Chondrocyte (in vitro differentiated cells): Measurements from ENCODE around the gene L3MBTL4. TPM values are rescaled to one million over a fixed set of nuclear protein-coding genes. Genes with fewer than 3 reads are reported as not detected.

ENCODE experiments used
- DNase-seq: peaks from one replicate; pipeline ENCODE4 v3.0.0; 2021; ENCODE audit warnings: mixed read lengths, low spot score
- H3K27ac Mint-ChIP-seq: one replicate; pipeline ENCODE4 v1.8.0; 2021; ENCODE audit warnings: mild to moderate bottlenecking, moderate library complexity, mixed read lengths; ENCODE audit not compliant: unreplicated experiment
- H3K27me3 Mint-ChIP-seq: 2 replicates; pipeline ENCODE4 v1.8.0; 2021; ENCODE audit warnings: low read depth, mixed read lengths
- H3K36me3 Mint-ChIP-seq: 2 replicates; pipeline ENCODE4 v1.8.0; 2021; ENCODE audit warnings: low read depth, mixed read lengths
- H3K4me1 Mint-ChIP-seq: 2 replicates; pipeline ENCODE4 v1.8.0; 2021; ENCODE audit warnings: low read depth, mild to moderate bottlenecking, mixed read lengths
- H3K4me3 Mint-ChIP-seq: one replicate; pipeline ENCODE4 v1.8.0; 2021; ENCODE audit warnings: mild to moderate bottlenecking, moderate library complexity, mixed read lengths; ENCODE audit not compliant: unreplicated experiment
- H3K9me3 Mint-ChIP-seq: 2 replicates; pipeline ENCODE4 v1.8.0; 2021; ENCODE audit warnings: low read depth, mixed read lengths
- total RNA-seq: library from RNA; stranded (reverse); gene quantifications from 3 replicates; pipeline ENCODE4 v1.2.1, GENCODE V29; 2021
- TF ChIP-seq, protein P1 (sequence below): fragments of 200-600 bp; sonication (generic); IDR thresholded peaks from 2 replicates; pipeline ENCODE4 v1.5.0; 2021; ENCODE audit warnings: antibody characterized with exemption, mild to moderate bottlenecking, moderate library complexity

L3MBTL4 gene
- total RNA-seq, 1 donor from 2014 or later = 1.0 TPM

DNA sequence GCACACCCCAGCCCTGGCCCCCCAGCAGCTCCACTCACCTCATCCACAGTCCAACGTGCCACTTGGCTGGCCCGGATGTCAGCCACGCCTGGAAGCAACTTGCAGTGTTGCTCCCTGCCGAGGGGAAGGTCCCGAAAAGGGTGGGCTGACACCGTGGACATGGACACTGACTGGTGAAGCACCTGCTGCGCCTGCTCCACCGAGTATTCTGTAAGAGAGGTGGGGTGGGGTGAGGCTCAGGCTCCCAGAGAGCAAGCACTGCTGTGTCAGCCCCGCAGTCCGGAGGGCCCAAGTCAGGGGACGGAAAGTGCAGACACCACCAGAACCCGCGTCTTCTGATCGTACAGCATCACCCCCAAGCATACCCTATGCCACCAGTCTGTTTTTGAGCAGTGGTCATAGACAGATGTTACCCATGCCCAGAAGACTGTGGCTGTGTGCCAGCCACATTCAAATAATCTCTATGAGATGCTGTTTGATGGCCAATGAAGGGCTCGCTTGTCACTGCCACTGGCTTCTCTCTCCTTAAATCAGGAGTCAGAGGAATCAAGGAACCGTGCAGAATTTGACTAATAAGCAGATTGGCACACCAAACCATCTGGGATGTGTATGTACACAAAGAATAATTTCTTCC, 445.2 kb downstream of the L3MBTL4 start:
- H3K36me3 Mint-ChIP-seq = no peaks in the 10 kb centered on the region
- peaks cover 4% of the 10 kb centered on the region for H3K4me1 Mint-ChIP-seq
- TF ChIP-seq, protein P1, sequence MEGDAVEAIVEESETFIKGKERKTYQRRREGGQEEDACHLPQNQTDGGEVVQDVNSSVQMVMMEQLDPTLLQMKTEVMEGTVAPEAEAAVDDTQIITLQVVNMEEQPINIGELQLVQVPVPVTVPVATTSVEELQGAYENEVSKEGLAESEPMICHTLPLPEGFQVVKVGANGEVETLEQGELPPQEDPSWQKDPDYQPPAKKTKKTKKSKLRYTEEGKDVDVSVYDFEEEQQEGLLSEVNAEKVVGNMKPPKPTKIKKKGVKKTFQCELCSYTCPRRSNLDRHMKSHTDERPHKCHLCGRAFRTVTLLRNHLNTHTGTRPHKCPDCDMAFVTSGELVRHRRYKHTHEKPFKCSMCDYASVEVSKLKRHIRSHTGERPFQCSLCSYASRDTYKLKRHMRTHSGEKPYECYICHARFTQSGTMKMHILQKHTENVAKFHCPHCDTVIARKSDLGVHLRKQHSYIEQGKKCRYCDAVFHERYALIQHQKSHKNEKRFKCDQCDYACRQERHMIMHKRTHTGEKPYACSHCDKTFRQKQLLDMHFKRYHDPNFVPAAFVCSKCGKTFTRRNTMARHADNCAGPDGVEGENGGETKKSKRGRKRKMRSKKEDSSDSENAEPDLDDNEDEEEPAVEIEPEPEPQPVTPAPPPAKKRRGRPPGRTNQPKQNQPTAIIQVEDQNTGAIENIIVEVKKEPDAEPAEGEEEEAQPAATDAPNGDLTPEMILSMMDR = no peak
- peaks cover 2% of the 10 kb centered on the region for H3K27me3 Mint-ChIP-seq
- no peak overlapping the region for H3K4me3 Mint-ChIP-seq
- DNase-seq = no peak
- H3K9me3 Mint-ChIP-seq = no peaks in the 10 kb centered on the region
- H3K27ac Mint-ChIP-seq = no peak overlapping the region

DNA sequence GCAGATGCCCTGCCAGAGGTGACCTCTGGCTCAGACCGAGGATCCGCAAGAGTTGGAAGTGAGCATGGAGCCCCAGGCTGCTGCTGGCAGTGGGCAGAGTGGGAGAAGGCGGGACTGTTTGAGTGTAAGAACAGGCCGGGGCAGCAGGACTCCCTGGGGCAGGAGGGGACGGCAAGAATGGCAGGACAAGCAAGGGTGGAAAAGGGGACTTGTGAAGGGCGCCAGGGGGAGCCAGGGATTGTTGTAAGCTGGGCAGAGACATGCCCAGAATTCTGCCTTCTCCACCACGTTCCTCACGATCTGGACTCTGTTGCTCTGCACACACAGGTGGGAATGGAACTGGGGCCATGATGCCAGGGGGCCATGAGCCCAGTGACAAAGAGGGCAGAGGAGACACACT, 447.0 kb downstream of the L3MBTL4 start:
- Mint-ChIP-seq H3K9me3 (no peaks in the 10 kb centered on the region), H3K4me1 (no peaks in the 10 kb centered on the region), H3K27ac (no peak overlapping the region), H3K27me3 (peaks cover 2% of the 10 kb centered on the region), H3K36me3 (no peaks in the 10 kb centered on the region), H3K4me3 (no peak overlapping the region)
- no peak for DNase-seq
- TF ChIP-seq, protein P1 = no peak

DNA sequence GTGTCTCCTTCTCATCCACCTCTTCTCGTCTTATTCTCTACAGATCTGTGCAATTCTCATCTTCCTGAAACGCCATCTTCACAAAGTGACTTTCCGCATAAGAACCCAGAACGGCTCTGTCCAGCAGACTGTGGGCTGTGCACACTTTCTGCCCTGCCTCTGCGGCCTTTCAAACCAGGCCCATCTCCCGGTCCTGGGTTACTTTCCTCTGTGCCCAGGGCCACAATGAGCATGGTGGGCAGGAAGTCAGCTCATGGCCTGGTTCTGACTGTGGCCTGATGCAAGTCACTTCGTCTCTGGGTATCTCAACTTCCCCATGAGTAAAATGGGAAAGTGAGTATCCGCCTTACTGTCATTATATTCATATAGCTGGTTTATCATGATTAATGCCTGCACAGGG, 447.7 kb downstream of the L3MBTL4 start:
- Mint-ChIP-seq H3K4me3 (no peak overlapping the region), H3K27ac (no peak overlapping the region), H3K9me3 (no peaks in the 10 kb centered on the region), H3K4me1 (peaks cover 6% of the 10 kb centered on the region), H3K36me3 (no peaks in the 10 kb centered on the region), H3K27me3 (peaks cover 2% of the 10 kb centered on the region)
- no peak for DNase-seq
- TF ChIP-seq, protein P1 = no peak

DNA sequence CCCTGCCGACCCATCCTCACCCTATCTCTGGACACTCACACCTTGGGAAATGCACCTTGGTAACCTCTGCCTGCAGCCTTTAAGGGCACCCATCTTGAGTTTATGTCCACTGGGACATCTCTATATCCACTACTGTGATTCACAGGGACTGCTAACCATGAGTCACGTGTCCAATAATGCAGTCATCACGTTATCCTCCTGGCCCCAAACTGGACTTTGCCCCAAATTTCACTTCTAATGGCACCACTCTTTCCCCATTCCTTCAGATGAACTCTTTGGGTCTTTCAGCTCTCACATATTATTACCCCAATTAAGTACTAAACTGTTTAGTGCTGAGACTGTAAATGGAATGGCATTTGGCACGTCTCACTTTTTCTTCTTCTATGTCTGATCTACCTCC, 448.2 kb downstream of the L3MBTL4 start:
- TF ChIP-seq, protein P1 = no peak
- Mint-ChIP-seq H3K27me3 (peaks cover 2% of the 10 kb centered on the region), H3K9me3 (no peaks in the 10 kb centered on the region), H3K27ac (no peak overlapping the region), H3K4me1 (peaks cover 9% of the 10 kb centered on the region), H3K36me3 (no peaks in the 10 kb centered on the region), H3K4me3 (no peak overlapping the region)
- DNase-seq = no peak

DNA sequence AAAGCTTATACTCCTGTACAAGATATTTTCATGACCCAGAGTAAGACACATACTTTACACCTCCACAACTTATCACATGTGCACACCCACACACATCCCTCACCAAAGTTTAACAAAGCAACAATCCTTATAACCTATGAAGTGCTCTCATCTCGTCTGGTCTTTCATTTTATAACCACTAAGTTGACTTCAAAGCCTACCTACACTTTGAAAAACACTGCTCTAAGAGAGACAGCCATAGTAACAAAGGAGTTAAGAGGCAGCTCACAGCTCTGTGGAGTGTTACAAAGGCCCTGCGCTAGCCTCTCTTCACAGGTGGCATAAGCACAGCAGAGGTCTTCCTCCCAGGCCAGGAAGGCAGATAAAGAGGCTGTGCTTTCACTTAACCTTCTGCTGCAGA, 449.7 kb downstream of the L3MBTL4 start:
- no peaks in the 10 kb centered on the region for H3K27me3 Mint-ChIP-seq
- no peaks in the 10 kb centered on the region for H3K9me3 Mint-ChIP-seq
- no peak for DNase-seq
- no peaks in the 10 kb centered on the region for H3K36me3 Mint-ChIP-seq
- peaks cover 9% of the 10 kb centered on the region for H3K4me1 Mint-ChIP-seq
- H3K27ac Mint-ChIP-seq = no peak overlapping the region
- TF ChIP-seq, protein P1 = no peak
- H3K4me3 Mint-ChIP-seq = no peak overlapping the region
